HG02759 (cell line): Measurements from ENCODE around the gene COL5A2.

Experiments
- ATAC-seq: cut with Tn5 transposase; IDR thresholded peaks from one replicate; pipeline ENCODE4 v1.9.1; 2021; ENCODE audit warnings: mild to moderate bottlenecking, moderate library complexity; ENCODE audit not compliant: unreplicated experiment

The COL5A2 gene

GRCh38 chr2:189178726-189179569 is 613 bp downstream of the COL5A2 start:
- no peak for ATAC-seq

- ATAC-seq, result no peak
Observed at GRCh38 chr2:189178054-189178453, 1.5 kb downstream of the COL5A2 start.

- ATAC-seq, result no peak
Observed at GRCh38 chr2:189177251-189177840, 2.2 kb downstream of the COL5A2 start.

GRCh38 chr2:189176516-189176915 is 3.0 kb downstream of the COL5A2 start:
- no peak for ATAC-seq

- ATAC-seq, result no peak
Observed at GRCh38 chr2:189175869-189176433, 3.6 kb downstream of the COL5A2 start.

GRCh38 chr2:189171956-189172609 is 7.5 kb downstream of the COL5A2 start:
- ATAC-seq, result no peak

GRCh38 chr2:189168856-189169499 is 10.6 kb downstream of the COL5A2 start:
- no peak for ATAC-seq

- ATAC-seq, result no peak
Observed at GRCh38 chr2:189165656-189166380, 13.7 kb downstream of the COL5A2 start.

GRCh38 chr2:189164746-189165145 is 14.8 kb downstream of the COL5A2 start:
- no peak for ATAC-seq

GRCh38 chr2:189163889-189164288 is 15.7 kb downstream of the COL5A2 start:
- ATAC-seq, result no peak

GRCh38 chr2:189162566-189162965 is 17.0 kb downstream of the COL5A2 start:
- ATAC-seq, result no peak

- no peak for ATAC-seq
Observed at GRCh38 chr2:189161894-189162293, 17.7 kb downstream of the COL5A2 start.

GRCh38 chr2:189159717-189160116 is 19.8 kb downstream of the COL5A2 start:
- ATAC-seq, result no peak

- ATAC-seq, result no peak
Observed at GRCh38 chr2:189159273-189159672, 20.3 kb downstream of the COL5A2 start.

GRCh38 chr2:189157939-189158338 is 21.6 kb downstream of the COL5A2 start:
- ATAC-seq, result no peak

- no peak for ATAC-seq
Observed at GRCh38 chr2:189157456-189157855, 22.1 kb downstream of the COL5A2 start.

GRCh38 chr2:189155795-189156194 is 23.8 kb downstream of the COL5A2 start:
- no peak for ATAC-seq

GRCh38 chr2:189153619-189154018 is 25.9 kb downstream of the COL5A2 start:
- ATAC-seq, result no peak

GRCh38 chr2:189152483-189152882 is 27.1 kb downstream of the COL5A2 start:
- no peak for ATAC-seq

- no peak for ATAC-seq
Observed at GRCh38 chr2:189151906-189152305, 27.7 kb downstream of the COL5A2 start.
